HG03066 (cell line): ENCODE results near the gene RASAL2.
"Not testable (repeated sequence)": the region's sequence is repeated elsewhere in the genome, so short reads cannot be mapped to it uniquely, and the experiment has no call there.

Experiments used
- ATAC-seq: cut with Tn5 transposase; IDR thresholded peaks from one replicate; pipeline ENCODE4 v1.9.1; 2021; ENCODE audit warnings: low read depth; ENCODE audit not compliant: unreplicated experiment

Gene RASAL2

DNA sequence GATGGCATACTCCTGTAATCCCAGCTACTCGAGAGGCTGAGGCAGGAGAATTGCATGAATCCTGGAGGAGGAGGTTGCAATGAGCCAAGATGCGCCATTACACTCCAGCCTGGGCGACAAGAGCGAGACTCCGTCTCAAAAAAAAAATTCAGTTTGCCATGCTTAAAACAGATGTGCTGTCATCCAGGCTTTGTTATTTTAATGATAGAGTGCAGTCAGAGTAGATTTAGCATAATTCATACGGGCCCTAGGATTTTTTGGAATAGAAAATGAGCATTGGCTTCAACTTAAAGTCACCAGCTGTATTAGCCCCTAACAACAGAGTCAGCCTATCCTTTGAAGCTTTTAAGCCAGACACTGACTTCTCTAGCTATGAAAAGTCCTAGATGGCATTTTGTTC lies 124.6 kb downstream of the RASAL2 start:
- no peak for ATAC-seq

DNA sequence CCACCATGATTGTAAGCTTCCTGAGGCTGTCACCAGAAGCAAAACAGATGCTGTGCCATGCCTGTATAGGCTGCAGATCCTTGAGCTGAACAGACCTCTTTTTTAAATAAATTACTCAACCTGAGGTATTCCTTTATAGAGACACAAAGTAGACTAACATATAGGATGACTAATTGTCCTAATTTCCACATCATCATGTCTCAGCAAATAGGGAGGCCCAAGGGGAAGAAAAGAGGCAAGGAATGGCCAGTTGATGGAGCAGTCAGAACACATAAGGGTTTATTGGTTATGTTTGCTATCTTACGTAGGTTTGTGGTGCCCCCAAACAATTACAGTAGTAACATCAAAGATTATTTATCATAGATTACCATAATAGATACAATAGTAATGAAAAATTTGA lies 126.2 kb downstream of the RASAL2 start:
- ATAC-seq = no peak

DNA sequence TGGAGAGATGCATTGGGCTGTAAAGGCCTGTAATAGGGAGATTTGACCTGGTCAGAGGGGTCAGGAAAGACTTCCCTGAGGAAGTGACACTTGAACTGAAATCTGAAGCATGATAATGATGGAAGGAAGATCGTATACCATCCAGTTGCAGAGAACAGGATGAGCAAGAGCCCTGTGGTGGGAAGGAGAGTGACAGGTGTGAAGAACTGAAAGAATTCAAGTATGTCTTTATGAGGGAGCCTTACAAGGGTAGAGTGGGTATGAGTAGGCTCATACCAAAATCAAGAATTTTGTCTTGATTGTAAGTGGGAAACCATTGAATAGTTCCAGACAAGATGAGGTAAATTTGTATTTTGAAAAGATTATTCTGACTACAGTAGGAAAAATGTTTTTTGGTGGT lies 129.4 kb downstream of the RASAL2 start:
- no peak for ATAC-seq

DNA sequence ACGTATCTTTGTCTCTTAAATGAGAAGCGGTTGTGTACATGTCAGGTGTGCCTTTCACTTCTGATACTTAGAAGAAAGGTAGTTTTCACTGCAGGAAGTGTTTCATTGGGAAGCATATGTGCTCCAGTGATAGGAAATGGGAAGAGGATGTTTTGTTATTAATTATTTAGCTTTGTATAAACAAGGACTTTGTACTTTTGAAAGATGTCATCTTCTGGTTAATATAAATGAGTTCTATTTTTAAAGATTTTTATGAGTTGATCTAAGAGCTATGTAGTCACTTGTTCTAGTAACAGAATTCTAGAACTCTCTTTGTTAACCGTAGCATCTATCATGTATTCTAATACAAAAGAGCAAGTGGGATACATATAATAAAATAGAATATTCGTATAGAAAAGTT lies 130.5 kb downstream of the RASAL2 start:
- no peak for ATAC-seq

DNA sequence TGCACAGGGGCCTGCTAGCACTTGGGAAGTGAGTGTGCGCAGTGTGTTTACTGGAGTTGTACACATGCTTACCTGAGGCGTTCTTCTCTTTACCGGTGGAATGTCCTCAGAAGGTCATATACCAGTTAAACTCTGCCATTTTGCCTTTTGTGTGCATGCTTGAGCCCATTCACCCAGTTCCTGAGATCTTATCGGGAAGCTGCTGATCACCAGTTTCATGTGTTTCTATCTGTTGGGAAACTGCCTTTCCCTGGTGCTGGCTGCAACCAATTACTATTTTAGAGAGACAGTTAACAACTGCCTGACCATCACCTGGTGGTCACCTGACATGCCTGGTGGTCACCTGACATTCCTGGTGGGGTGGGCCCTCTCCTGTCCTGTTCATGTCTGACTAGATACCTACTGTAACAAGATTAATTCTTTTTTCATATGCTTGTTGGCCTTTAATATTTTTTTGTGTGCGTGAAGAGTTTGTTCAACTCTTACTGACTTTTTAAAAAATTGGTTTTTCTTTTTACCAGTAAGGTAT lies 137.0 kb downstream of the RASAL2 start:
- ATAC-seq = no peak

DNA sequence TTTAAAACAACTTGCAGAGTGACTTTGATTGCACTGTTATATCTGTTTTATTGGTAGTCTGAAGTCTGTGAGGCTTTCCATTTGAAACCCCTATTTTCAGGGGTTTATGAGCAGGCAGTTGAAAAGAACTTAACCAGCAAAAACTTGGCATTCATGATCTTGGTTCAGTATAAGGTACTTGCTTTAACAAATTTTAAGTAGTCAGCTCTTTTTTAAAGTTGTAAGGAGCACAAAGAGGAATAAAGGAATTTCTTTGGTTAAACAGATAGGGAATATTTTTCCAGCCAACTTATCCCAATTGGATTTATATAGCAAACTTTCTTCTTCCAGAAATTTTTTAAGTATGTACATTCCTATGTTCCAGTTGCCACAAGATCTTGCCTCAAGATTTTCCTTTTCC lies 138.2 kb downstream of the RASAL2 start:
- no peak for ATAC-seq

DNA sequence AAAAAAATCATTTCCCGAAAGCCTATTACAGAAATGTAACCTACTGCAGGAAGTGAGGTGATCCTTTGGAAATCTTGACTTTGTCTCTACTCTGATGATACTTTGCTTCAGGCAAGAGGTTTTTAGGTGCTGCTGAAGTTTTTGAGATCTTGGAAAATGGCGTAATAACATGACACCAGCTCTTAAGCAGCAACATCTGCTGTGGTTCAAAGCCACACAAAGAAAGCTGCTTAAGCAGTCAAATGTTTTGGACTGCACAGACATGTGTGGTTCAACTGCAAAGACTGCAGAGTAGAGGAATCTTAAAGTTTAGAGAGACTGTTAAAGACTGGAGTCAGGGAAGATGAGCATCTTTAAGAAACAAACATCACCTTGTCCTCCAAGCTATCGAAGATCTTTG lies 139.0 kb downstream of the RASAL2 start:
- ATAC-seq = no peak

DNA sequence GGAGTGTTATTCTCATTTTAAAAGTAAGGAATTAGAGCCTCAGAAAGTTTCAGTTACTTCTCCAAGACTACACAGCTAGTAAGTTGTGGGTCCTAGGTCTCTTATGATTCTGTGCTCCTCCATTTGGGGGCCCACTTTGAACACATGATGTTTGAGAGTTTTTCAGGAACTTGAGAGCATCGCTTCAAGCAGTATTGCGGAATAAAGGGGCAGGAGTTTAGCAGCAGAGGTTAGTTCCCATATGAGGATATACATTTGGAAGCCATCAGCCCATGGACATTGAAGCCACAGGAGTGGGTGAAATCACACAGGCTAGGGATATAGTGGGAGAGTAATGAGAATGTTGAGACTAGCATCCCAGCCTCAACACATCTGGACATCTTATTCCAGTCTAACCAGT lies 143.2 kb downstream of the RASAL2 start:
- ATAC-seq = no peak

DNA sequence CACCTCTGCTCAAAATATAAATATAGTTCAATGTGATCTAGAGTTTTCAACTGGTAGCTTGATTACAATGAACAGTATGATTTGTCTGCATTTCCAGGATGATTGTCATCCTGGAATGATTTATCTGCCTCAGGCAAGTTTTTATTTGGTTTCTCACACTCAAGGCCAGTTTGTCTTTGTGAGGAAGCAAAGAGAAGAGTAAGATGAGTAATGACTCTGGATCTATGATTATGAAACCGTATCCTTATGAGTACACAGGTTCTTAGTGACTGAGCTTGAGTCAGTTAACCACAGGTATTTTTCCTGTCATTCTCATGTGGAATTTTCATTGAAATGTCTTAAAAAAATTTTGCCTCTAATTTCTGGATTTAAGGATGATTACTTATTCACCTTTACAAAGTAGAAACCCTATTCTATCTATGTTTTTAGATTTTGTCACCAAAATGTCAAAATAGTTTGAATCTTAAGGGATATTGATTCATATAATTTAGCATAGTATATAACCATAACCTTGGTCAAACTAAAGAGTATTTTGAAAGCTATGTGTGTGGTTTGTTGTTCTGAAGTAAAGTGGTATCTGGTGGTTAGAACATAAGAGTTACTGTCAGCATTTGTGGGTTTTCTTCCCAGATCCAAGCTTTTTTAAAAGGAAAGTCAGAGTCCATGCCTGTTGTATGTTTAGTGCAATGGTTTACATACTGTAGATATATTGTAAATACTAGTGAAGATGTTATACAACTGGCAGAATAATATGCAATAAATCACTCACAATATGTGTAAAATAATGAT lies 145.0 kb downstream of the RASAL2 start:
- ATAC-seq = no peak

DNA sequence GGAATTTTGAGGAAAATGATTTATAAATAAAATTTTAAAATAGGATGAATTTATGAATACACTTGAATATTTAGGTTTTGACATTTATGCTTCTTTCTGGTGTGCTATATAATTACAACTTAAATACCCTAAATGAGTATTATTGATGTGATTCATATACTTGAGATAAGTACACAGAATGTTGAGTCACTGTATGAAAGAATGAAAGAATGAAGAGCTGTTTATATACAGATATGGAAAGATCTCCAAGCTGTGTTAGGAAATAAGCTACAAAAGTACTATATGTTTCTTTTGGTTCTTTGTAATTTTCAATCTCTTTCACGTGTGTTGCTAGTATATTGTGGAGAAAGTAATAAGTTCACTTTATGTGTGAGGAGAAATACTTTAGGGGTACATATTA lies 147.2 kb downstream of the RASAL2 start:
- no peak for ATAC-seq

DNA sequence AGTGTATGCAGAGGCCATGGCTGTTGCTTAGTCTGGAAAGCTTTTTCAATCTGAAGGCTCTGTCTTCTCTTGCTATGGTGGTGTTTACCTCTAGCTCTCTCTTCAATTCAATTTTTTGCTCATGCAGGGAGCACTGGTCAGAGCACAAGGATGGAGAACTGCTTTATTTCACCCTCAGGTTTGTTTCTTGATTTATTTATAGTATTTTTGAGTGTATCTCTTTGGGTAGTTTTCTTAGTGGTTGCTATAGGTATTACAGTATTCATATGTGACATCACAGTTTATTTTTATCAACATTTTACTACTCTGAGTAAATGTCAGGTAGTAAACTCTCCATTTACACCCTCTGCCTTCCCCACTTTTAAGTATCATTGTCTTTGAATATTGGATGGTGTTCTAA lies 147.9 kb downstream of the RASAL2 start:
- ATAC-seq = no peak

DNA sequence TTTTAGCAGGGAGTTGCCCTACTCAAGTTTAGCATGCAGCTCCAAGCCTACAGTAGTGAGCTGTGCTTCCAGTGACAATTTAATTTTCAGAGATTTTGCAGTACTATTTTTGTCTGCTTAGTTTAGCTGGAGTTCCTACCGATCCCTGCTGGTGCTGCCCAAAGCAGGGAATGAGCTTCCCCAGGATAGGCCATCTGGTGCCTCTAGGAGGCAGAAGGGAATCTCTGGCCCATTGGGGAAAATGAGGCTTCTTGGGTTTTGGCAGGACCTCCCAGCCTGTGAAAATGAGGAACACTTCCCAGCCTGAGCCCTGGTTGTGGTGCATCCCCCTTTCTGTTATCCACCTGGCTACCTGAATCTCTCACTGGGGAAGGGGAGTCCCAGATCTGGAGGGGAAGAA lies 149.2 kb downstream of the RASAL2 start:
- no peak for ATAC-seq

DNA sequence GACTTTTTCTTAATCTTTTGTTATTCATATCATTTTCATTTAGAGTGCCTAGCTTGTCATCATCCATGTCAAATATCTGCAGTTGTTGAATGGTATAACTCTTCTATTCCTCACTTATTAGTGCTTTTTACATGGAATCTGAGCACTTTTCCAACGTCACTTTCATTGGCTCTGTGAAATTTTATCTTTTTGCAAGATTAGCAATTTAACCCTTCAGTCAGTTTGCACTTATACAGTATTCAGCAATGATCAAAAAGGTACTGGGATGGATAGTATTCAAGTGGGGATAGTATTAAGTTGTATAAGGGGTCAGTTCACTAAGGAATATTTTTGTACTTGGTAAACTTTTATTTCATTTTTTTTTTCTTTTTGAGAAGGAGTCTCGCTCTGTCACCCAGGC lies 150.0 kb downstream of the RASAL2 start:
- no peak for ATAC-seq

DNA sequence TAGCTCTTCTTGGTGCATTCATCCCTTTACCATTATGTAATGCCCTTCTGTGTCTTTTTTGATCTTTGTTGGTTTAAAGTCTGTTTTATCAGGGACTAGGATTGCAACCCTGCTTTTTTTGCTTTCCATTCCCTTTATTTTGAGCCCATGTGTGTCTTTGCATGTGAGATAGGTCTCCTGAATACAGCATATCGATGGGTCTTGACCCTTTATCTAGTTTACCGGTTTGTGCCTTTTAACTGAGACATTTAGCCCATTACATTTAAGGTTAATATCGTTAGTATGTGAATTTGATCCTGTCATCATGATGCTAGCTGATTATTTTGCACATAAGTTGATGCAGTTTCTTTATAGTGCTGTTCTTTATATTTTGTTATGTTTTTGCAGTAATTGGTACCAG lies 154.4 kb downstream of the RASAL2 start:
- ATAC-seq = not testable (repeated sequence)

DNA sequence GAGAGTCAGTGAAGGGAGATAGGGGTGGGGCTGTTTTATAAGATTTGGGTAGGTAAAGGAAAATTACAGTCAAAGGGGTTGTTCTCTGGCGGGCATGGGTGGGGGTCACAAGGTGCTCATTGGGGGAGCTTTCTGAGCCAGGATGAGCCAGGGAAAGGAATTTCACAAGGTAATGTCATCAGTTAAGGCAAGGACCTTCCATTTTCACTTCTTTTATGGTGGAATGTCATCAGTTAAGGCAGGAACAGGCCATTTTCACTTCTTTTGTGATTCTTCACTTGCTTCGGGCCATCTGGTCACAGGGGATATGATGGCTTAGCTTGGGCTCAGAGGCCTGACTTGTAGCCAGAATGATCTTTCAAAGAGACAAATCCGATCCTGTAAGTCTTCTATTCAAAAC lies 159.7 kb downstream of the RASAL2 start:
- not testable (repeated sequence) for ATAC-seq

DNA sequence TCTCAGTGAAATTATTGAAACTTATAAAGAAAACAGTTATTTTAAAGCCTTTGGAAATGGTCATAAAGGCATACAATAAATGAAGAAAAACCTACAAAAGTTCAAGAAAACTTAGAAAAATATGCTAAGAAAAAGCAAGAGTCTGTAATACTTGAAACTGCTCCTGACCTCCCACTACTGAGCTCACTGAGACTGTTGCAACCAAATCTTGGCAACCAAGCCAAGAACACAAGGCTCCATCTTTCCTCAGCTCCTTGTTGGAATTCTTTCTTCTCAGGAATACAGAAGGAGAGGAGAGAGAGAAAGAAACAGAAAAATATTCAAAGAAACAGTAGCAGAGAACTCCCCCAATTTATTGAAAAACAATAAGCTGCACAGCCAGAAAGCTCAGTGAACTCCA lies 160.5 kb downstream of the RASAL2 start:
- no peak for ATAC-seq

DNA sequence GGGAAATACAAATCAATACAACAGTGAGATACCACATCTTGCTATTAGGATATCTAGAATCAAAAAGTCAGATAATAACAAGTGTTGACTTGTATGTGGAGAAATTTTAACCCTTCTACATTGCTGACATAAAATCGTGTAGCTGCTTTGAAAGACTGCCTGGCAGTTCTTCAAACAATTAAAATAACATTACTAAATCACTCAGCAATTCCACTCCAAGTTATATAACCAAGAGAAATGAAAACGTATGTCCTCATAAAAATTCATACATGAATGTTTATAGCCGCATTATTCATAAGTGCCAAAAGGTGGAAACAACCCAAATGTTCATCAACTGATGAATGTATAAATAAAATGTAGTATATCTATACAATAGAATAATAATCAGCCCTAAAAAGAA lies 164.6 kb downstream of the RASAL2 start:
- no peak for ATAC-seq

DNA sequence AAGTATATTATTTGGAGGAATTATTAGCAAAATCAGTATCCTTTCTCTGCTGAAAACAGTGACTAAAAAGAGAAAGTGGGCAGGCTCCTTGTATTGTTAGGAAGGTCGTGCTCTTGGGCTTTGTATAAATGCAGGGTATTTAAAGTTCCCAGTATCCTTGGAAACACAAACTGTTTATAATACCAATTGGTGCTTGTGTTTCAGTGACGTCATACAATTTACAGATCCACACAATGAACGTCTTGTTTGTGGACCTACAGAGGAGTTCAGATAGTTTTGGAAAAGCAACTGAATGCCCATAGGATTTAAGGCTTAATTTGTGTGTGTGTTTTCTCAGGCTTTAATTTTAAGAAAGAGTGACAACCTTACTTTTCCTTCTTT lies 168.2 kb downstream of the RASAL2 start:
- ATAC-seq = no peak

DNA sequence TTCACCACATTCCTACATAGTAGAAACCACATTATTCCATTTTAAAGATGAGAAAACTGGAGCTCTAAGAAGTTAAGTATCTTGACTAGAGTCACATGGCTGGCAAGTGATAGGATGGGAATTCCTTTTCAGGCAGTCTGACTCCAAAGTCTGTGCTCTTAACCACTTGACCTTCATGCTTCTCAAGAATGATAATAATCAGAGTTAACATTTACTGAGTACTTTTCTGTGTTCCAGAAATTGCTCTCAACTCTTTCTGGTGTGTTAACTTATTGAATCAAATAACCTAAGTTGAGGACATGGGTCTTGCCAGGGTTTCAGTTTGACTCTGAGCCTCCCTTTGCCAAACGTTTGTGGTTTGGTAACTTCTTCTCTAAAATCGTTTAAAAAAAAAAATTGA lies 169.4 kb downstream of the RASAL2 start:
- ATAC-seq = no peak

DNA sequence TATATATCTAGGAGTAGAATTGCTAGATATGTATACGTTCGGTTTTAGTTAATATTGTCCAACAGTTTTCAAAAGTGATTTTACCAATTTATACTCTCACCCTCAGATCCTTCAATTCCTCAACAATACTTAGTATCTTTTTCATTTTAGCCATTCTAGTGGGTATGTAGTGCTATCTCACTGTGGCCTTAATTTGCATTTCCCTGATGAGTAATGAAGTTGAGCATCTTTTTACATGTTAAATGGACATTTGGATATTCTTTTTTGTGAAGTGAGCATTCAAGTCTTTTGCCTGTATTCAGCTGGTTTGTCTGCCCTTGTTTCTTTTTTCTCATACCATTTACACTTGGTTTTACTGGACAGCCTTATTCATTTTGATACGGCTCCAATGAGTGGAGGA lies 172.2 kb downstream of the RASAL2 start:
- ATAC-seq = no peak

DNA sequence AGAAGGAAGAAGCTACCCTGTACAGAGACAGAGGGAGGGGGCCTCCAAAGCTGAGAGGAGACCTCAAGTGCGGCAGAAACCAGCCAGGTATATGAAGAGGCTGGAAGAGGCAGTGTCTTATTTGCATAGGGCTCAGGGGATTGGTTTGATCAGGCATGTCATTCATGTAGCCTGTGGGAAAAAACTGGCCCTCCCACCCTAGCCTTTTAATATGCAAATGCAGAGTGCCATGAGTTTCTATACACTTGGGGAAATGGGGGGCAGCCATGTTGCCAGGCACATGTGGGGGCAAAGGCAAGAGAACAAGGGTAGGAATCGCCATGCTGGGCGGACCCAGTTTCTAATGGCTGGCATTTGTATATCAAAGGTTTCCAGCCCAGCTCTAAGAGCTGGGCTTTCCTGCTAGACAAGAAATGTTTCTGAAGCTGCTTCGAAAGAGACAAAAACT lies 172.7 kb downstream of the RASAL2 start:
- ATAC-seq = no peak

DNA sequence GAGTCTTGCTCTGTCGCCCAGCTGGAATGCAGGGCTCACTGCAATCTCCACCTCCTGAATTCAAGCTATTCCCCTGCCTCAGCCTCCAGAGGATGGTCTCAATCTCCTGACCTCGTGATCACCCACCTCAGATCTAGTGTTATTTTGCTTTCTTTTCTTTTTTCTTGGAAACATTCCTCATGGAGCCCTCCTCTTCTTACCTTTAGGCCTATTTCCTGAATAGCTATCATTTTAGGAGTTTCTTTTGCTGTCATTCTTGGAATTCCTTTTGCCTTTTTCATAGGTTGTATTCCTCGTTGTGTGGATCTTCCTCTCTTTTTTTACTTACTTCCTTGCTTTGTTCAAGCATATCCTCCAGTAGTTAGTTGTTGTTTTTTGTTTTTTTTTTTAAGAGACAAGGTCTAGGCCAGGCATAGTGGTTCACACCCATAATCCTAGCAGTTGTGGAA lies 173.8 kb downstream of the RASAL2 start:
- no peak for ATAC-seq

DNA sequence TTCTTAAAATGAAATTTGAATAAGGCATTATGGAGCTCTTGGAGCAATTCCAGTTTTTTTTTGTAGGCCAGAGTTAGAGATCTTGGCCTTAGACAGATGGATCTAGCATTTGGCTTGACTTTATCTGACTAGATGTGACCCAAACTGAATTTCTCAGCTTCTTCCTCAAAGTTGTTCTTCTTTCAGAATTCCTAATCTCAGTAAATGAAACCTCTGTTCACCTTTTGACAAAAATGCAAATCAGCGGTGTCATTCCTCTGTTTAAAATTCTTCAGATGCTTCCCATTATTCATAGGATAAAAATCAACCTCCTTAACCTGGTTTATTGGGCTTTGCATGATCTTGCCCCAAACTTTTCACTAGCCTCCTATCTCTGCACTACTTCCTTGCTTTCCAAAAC lies 177.6 kb downstream of the RASAL2 start:
- ATAC-seq = no peak
